HepG2 (cell line): ENCODE measurements around the gene ANKS1A. TPM values are rescaled to one million over a fixed set of nuclear protein-coding genes. Genes with fewer than 3 reads are reported as not detected.

ENCODE experiments used
- ATAC-seq: fragments of 200-7000 bp; cut with Tn5 transposase; 3 replicates; pipeline ENCODE4 v1.9.1; 2020; ENCODE audit warnings: mild to moderate bottlenecking, moderate library complexity
- BruUV-seq: library from RNA; stranded (reverse); fragments of 400-500 nt; replicated peaks from 2 replicates; lab custom pipeline; 2021; lab: Mats Ljungman, UMichigan
- CTCF ChIA-PET: fragments of 300-600 bp; formaldehyde crosslinking; extraction: SDS; loops from one replicate; lab custom pipeline; 2021; ENCODE audit warnings: low total read pairs, inconsistent platforms, low intra/inter-chr PET ratio; lab: Yijun Ruan, JAX
- POLR2A ChIA-PET: fragments of 350-600 bp; sonication (Branson Sonifier 250); formaldehyde crosslinking; loops from one replicate; lab custom pipeline; 2020; ENCODE audit warnings: antibody characterized with exemption, inconsistent platforms; lab: Yijun Ruan, JAX
- DNase-seq: peaks from one replicate; pipeline ENCODE4 v3.0.0-alpha.2; 2015; ENCODE audit warnings: low spot score
- FAIRE-seq: peaks from 3 replicates; lab custom pipeline; 2011; peaks lifted over from hg19 to GRCh38; lab: Jason Lieb, UNC
- H2AFZ ChIP-seq: one replicate; pipeline ENCODE4 v1.6.1; 2011; ENCODE audit warnings: low read length, inconsistent platforms
- H3K27ac ChIP-seq: fragments of 300-600 bp; 3 replicates; pipeline ENCODE4 v1.8.0; 2011; ENCODE audit warnings: mixed run types, mild to moderate bottlenecking, mixed read lengths, low read length, inconsistent platforms; ENCODE audit not compliant: insufficient read depth; ENCODE audit errors: extremely low read length
- H3K27me3 ChIP-seq, 2 experiments: fragments of 200-600 bp in 1 of 2; 2 replicates in 1 of 2; 3 replicates in 1 of 2; pipeline versions ENCODE4 v1.6.0 to v1.8.0; 2011; ENCODE audit warnings: low read length in 2 of 2, mild to moderate bottlenecking in 2 of 2, moderate library complexity in 2 of 2, inconsistent platforms in 1 of 2; ENCODE audit not compliant: insufficient read depth in 2 of 2, control insufficient read depth in 1 of 2
- H3K36me3 ChIP-seq, 2 experiments: fragments of 200-600 bp in 1 of 2; replicated peaks in 1 of 2; 2 replicates in 1 of 2; 3 replicates in 1 of 2; pipeline versions ENCODE4 v1.5.1 to v1.8.0; 2011; ENCODE audit warnings: low read length in 2 of 2, inconsistent platforms in 1 of 2; ENCODE audit not compliant: insufficient read depth in 2 of 2, control insufficient read depth in 1 of 2
- H3K4me1 ChIP-seq: 2 replicates; pipeline ENCODE4 v1.5.1; 2012; ENCODE audit warnings: low read length, inconsistent platforms; ENCODE audit not compliant: insufficient read depth
- H3K4me2 ChIP-seq: 2 replicates; pipeline ENCODE4 v1.6.0; 2011; ENCODE audit warnings: low read depth, low read length, inconsistent platforms
- H3K4me3 ChIP-seq, 3 experiments: fragments of 200-600 bp in 1 of 3; sonication (generic), shearing (Covaris generic) in 1 of 3; replicated peaks in 1 of 3; 2 replicates each; pipeline ENCODE4 v1.5.1; 2011 to 2016; ENCODE audit warnings: low read length in 3 of 3, inconsistent platforms in 2 of 3, low read depth in 2 of 3, mild to moderate bottlenecking in 2 of 3, control low read depth in 1 of 3, mixed read lengths in 1 of 3; ENCODE audit not compliant: insufficient read depth in 1 of 3
- H3K79me2 ChIP-seq: one replicate; pipeline ENCODE4 v1.6.1; 2011; ENCODE audit warnings: low read length, inconsistent platforms; ENCODE audit not compliant: insufficient read depth
- H3K9ac ChIP-seq: 2 replicates; pipeline ENCODE4 v1.6.0; 2011; ENCODE audit warnings: mild to moderate bottlenecking, low read depth, low read length, inconsistent platforms; ENCODE audit not compliant: insufficient read depth
- H3K9me3 ChIP-seq: 2 replicates; pipeline ENCODE4 v1.5.1; 2012; ENCODE audit warnings: mild to moderate bottlenecking, low read length
- H4K20me1 ChIP-seq: 2 replicates; pipeline ENCODE4 v1.6.0; 2011; ENCODE audit warnings: inconsistent platforms, mild to moderate bottlenecking, low read length, moderate library complexity; ENCODE audit not compliant: insufficient read depth
- AKAP8 ChIP-seq: sonication (generic); formaldehyde crosslinking; IDR thresholded peaks from 2 replicates; pipeline ENCODE4 v1.5.1; 2020; ENCODE audit warnings: mild to moderate bottlenecking, missing genetic modification reagents
- IKZF4 ChIP-seq: sonication (generic); formaldehyde crosslinking; IDR thresholded peaks from 2 replicates; pipeline ENCODE4 v1.5.1; 2020; ENCODE audit warnings: borderline replicate concordance, mild to moderate bottlenecking, low read depth, missing genetic modification reagents; ENCODE audit errors: not compliant biosample characterization
- MAFG ChIP-seq: sonication (generic); formaldehyde crosslinking; IDR thresholded peaks from 2 replicates; pipeline ENCODE4 v1.5.1; 2020; ENCODE audit warnings: mild to moderate bottlenecking, missing genetic modification reagents
- MAFK ChIP-seq, 2 experiments: IDR thresholded peaks in 1 of 2; conservative IDR thresholded peaks in 1 of 2; 2 replicates each; pipeline ENCODE4 v1.6.1; 2011; ENCODE audit warnings: improper control_type of control experiment in 2 of 2, low read length in 2 of 2
- SRSF1 ChIP-seq: fragments of 200-400 bp; formaldehyde crosslinking; optimal IDR thresholded peaks from 2 replicates; pipeline ENCODE3; 2017; ENCODE audit warnings: mild to moderate bottlenecking, low read depth, low read length, moderate library complexity
- ZBTB40 ChIP-seq, 2 experiments: fragments of 450-650 bp in 1 of 2; sonication (generic) in 1 of 2; formaldehyde crosslinking in 1 of 2; IDR thresholded peaks; 2 replicates each; pipeline versions ENCODE4 v1.6.1 to v1.8.0; 2016 to 2022; ENCODE audit warnings: antibody characterized with exemption in 1 of 2, mild to moderate bottlenecking in 1 of 2, missing genetic modification reagents in 1 of 2
- ZNF296 ChIP-seq: sonication (generic); formaldehyde crosslinking; conservative IDR thresholded peaks from 2 replicates; pipeline ENCODE4 v1.5.0; 2020; ENCODE audit warnings: mild to moderate bottlenecking, missing genetic modification reagents
- ZNF431 ChIP-seq: sonication (generic); formaldehyde crosslinking; IDR thresholded peaks from 2 replicates; pipeline ENCODE4 v1.9.0; 2022; ENCODE audit warnings: missing genetic modification reagents, low read depth, mild to moderate bottlenecking, borderline replicate concordance
- ZNF468 ChIP-seq: sonication (generic); formaldehyde crosslinking; IDR thresholded peaks from 2 replicates; pipeline ENCODE4 v1.8.0; 2022; ENCODE audit warnings: mild to moderate bottlenecking, moderate library complexity, missing genetic modification reagents
- ZXDC ChIP-seq: sonication (generic); formaldehyde crosslinking; IDR thresholded peaks from 2 replicates; pipeline ENCODE4 v1.5.0; 2020; ENCODE audit warnings: mild to moderate bottlenecking, missing genetic modification reagents
- WGBS: methylation state at CpG from one replicate; pipeline ENCODE4 v1.1.6; 2017; ENCODE audit warnings: low lambda C conversion rate; 5-methylcytosine and 5-hydroxymethylcytosine counted together
- in situ Hi-C: cut with HindIII; loops from 2 replicates; pipeline ENCODE4 v1.10.0; 2017; ENCODE audit warnings: low pct_unique_long_range_greater_than_20kb; ENCODE audit not compliant: extremely low pct_ligation_motif_present
- intact Hi-C: fragments of 100-400 bp; cut with micrococcal nuclease; formaldehyde crosslinking; loops from one replicate; pipeline ENCODE4 v1.10.0; 2022; ENCODE audit not compliant: unreplicated experiment
- polyA plus RNA-seq, 8 experiments: library from polyadenylated mRNA; depleted of rRNA in 3 of 8; stranded (reverse) in 7 of 8; unstranded in 1 of 8; fragments of >200 nt; fragmentation: Illumina TruSeq in 4 of 8; extraction: Trizol in 4 of 8; gene quantifications; 2 replicates each; pipeline versions ENCODE4 v1.2.1 to v1.2.3, GENCODE V29; 2011 to 2016; ENCODE audit warnings: low read depth in 4 of 8, missing spikeins in 1 of 8, mixed read lengths in 1 of 8; ENCODE audit not compliant: insufficient read depth in 1 of 8
- total RNA-seq, 5 experiments: library from RNA; depleted of rRNA; stranded (reverse); fragments of >200 nt; fragmentation: Illumina TruSeq; extraction: Trizol; gene quantifications; 2 replicates each; pipeline ENCODE4 v1.2.3, GENCODE V29; 2016; ENCODE audit warnings: low read depth in 1 of 5

ANKS1A gene
- total and polyA plus RNA-seq, 2 of the 13 experiments (the other 11 are each of a cell fraction or from before 2014, with no cell fraction given): 7.2 to 15.1 TPM

GRCh38 chr6:34875292-34876213 is 13.5 kb upstream of the ANKS1A start:
- WGBS: 89% methylated on average over 4 of the region's 4 CpGs
- no peak overlapping the region for H3K27ac ChIP-seq
- ATAC-seq: no peak
- TF ChIP-seq ZNF431 (CRISPR knock-in tag): no peak
- no peak for TF ChIP-seq ZBTB40 (IDR thresholded peaks at IDR 0.05)
- TF ChIP-seq ZBTB40 (CRISPR knock-in tag; IDR thresholded peaks at IDR 0.05): no peak
- no peak for TF ChIP-seq AKAP8 (CRISPR knock-in tag)
- peak; percentile 64 to 69 for TF ChIP-seq MAFK (conservative IDR thresholded peaks at IDR 0.05 in 1 of 2, IDR thresholded peaks at IDR 0.05 in 1 of 2; ENCODE audit: low read length in 2 of 2)
- TF ChIP-seq ZXDC: no peak
- TF ChIP-seq ZNF296 (CRISPR knock-in tag): no peak
- no peak for TF ChIP-seq ZNF468 (CRISPR knock-in tag)
- no peak for TF ChIP-seq IKZF4 (CRISPR knock-in tag)
- TF ChIP-seq MAFG: no peak
- no peak for TF ChIP-seq SRSF1

More at GRCh38 chr6:34875292-34876213, 13.5 kb upstream of the ANKS1A start:
- no peak for FAIRE-seq
- POLR2A ChIA-PET: interaction anchor here (1.0 kb wide), 1 partner anchor 12 kb away, joined by 3 read pairs; the partner anchor contains the start of gene TAF11
- in situ Hi-C loops (no loop called here), intact Hi-C loops (no loop called here)
- CTCF ChIA-PET: no interaction called here
- DNase-seq: no peak
- no peaks in the 10 kb centered on the region for H3K9me3 ChIP-seq
- H2AFZ ChIP-seq: no peak overlapping the region
- H3K4me3 ChIP-seq: no peak overlapping the region
- H3K9ac ChIP-seq: no peak overlapping the region
- no peaks in the 10 kb centered on the region for H3K27me3 ChIP-seq
- BruUV-seq: no TSS peak
- no peak overlapping the region for H3K4me2 ChIP-seq
- H3K36me3 ChIP-seq: peaks cover 30 to 62% of the 10 kb centered on the region in 2 experiments
- 0 out of 2 replicates have a peak, but pooled peaks cover 7% of the 10 kb centered on the region for H3K4me1 ChIP-seq
- no peaks in the 10 kb centered on the region for H4K20me1 ChIP-seq
- no peaks in the 10 kb centered on the region for H3K79me2 ChIP-seq
